Large intestine (tissue), 12 donors: ENCODE measurements around the gene FALEC. TPM values are rescaled to one million over a fixed set of nuclear protein-coding genes. Genes with fewer than 3 reads are reported as not detected.

ENCODE experiments used
- DNase-seq, 2 donors: peaks; one replicate each; pipeline versions ENCODE4 v3.0.0 to v3.0.0-alpha.2; 2013
- H3K27ac ChIP-seq: one replicate; pipeline ENCODE4 v1.5.1; 2013; ENCODE audit warnings: low read length
- H3K27me3 ChIP-seq: 2 replicates; pipeline ENCODE4 v1.6.1; 2013; ENCODE audit warnings: low read length; ENCODE audit not compliant: control insufficient read depth, insufficient read depth
- H3K36me3 ChIP-seq: 2 replicates; pipeline ENCODE4 v1.6.1; 2013; ENCODE audit warnings: low read length; ENCODE audit not compliant: control insufficient read depth, insufficient read depth
- H3K4me1 ChIP-seq: one replicate; pipeline ENCODE4 v1.6.1; 2013; ENCODE audit warnings: low read length; ENCODE audit not compliant: control insufficient read depth, insufficient read depth
- H3K4me3 ChIP-seq: one replicate; pipeline ENCODE4 v1.5.1; 2013; ENCODE audit warnings: low read length
- H3K9me3 ChIP-seq: one replicate; pipeline ENCODE4 v1.6.1; 2013; ENCODE audit warnings: mild to moderate bottlenecking, low read depth, low read length, moderate library complexity; ENCODE audit not compliant: control insufficient read depth
- WGBS: methylation state at CpG from one replicate; pipeline ENCODE4 v1.1.5; 2013; ENCODE audit warnings: low lambda C conversion rate; ENCODE audit not compliant: insufficient coverage; 5-methylcytosine and 5-hydroxymethylcytosine counted together
- long read RNA-seq, 11 donors: transcript quantifications; one replicate each; lab custom pipeline, GENCODE V29; 2026
- polyA plus RNA-seq: library from polyadenylated mRNA; unstranded; fragments of 120-200 nt; gene quantifications from one replicate; pipeline ENCODE4 v1.2.1, GENCODE V29; 2013

Gene FALEC
- 0.31 TPM for polyA plus RNA-seq
- long read RNA-seq, donor 1, result 0 reads
- long read RNA-seq, donor 2, result 0 reads
- long read RNA-seq, donor 3, result 0 reads
- long read RNA-seq, donor 4, result 0 reads
- long read RNA-seq, donor 5, result 0 reads
- long read RNA-seq, donor 6, result 0 reads
- long read RNA-seq, donor 7, result 0 reads
- long read RNA-seq, donor 8, result 0 reads
- long read RNA-seq, donor 9, result 0 reads
- long read RNA-seq, donor 10, result 0 reads
- long read RNA-seq, donor 11, result 0 reads

- H3K4me1 ChIP-seq, result peaks cover 10% of the 10 kb centered on the region
- DNase-seq, result peak; percentile 96
- peaks cover 8% of the 10 kb centered on the region for H3K36me3 ChIP-seq
- WGBS, result no CpG with 5 or more reads among the region's 54 CpGs
- H3K27me3 ChIP-seq, result no peaks in the 10 kb centered on the region
- H3K27ac ChIP-seq, result peak within 1 kb of the TSS; percentile 23
- H3K9me3 ChIP-seq, result no peaks in the 10 kb centered on the region
- peak within 1 kb of the TSS; percentile 72 for H3K4me3 ChIP-seq
These were observed at the start of gene FALEC for GRCh38 chr1:150515328-150516049. Gene FALEC (plus strand): TSS chr1:150515752.

- Histone ChIP-seq H3K4me1 (no peaks in the 10 kb centered on the region), H3K4me3 (no peak overlapping the region), H3K27ac (no peak overlapping the region), H3K27me3 (no peaks in the 10 kb centered on the region), H3K36me3 (peaks cover 51% of the 10 kb centered on the region), H3K9me3 (no peaks in the 10 kb centered on the region)
- no peak for DNase-seq
These were observed 48.6 kb upstream of the FALEC start for GRCh38 chr1:150466964-150467363.

- no peak for DNase-seq
- WGBS, result no CpG with 5 or more reads among the region's 1 CpG
- H3K27me3 ChIP-seq, result no peaks in the 10 kb centered on the region
- H3K36me3 ChIP-seq, result peaks cover 55% of the 10 kb centered on the region
- H3K9me3 ChIP-seq, result no peaks in the 10 kb centered on the region
- no peaks in the 10 kb centered on the region for H3K4me1 ChIP-seq
- H3K27ac ChIP-seq, result no peak overlapping the region
- H3K4me3 ChIP-seq, result no peak overlapping the region
These were observed 46.3 kb upstream of the FALEC start for GRCh38 chr1:150469291-150469690.

GRCh38 chr1:150472601-150473200, 42.9 kb upstream of the FALEC start:
- no peak overlapping the region for H3K27ac ChIP-seq
- H3K4me1 ChIP-seq, result no peaks in the 10 kb centered on the region
- no peaks in the 10 kb centered on the region for H3K9me3 ChIP-seq
- DNase-seq, result no peak
- WGBS, result no CpG with 5 or more reads among the region's 10 CpGs
- no peaks in the 10 kb centered on the region for H3K27me3 ChIP-seq
- no peak overlapping the region for H3K4me3 ChIP-seq
- H3K36me3 ChIP-seq, result peaks cover 32% of the 10 kb centered on the region

GRCh38 chr1:150473659-150474058, 41.9 kb upstream of the FALEC start:
- no CpG with 5 or more reads among the region's 4 CpGs for WGBS
- Histone ChIP-seq H3K36me3 (peaks cover 28% of the 10 kb centered on the region), H3K27ac (no peak overlapping the region), H3K9me3 (no peaks in the 10 kb centered on the region), H3K4me1 (no peaks in the 10 kb centered on the region), H3K4me3 (no peak overlapping the region), H3K27me3 (no peaks in the 10 kb centered on the region)
- DNase-seq, result no peak

GRCh38 chr1:150474869-150475268, 40.7 kb upstream of the FALEC start:
- Histone ChIP-seq H3K4me1 (no peaks in the 10 kb centered on the region), H3K27ac (no peak overlapping the region), H3K27me3 (no peaks in the 10 kb centered on the region), H3K4me3 (no peak overlapping the region), H3K9me3 (no peaks in the 10 kb centered on the region), H3K36me3 (peaks cover 28% of the 10 kb centered on the region)
- WGBS, result 80% methylated on average over 1 of the region's 4 CpGs
- DNase-seq, result no peak

- Histone ChIP-seq H3K4me3 (no peak overlapping the region), H3K4me1 (no peaks in the 10 kb centered on the region), H3K27me3 (no peaks in the 10 kb centered on the region), H3K36me3 (peaks cover 15% of the 10 kb centered on the region), H3K9me3 (no peaks in the 10 kb centered on the region), H3K27ac (no peak overlapping the region)
- DNase-seq, result no peak
- 58% methylated on average over 2 of the region's 3 CpGs for WGBS
These were observed 38.8 kb upstream of the FALEC start for GRCh38 chr1:150476754-150477153.

- no CpG with 5 or more reads among the region's 1 CpG for WGBS
- Histone ChIP-seq H3K36me3 (peaks cover 9% of the 10 kb centered on the region), H3K9me3 (no peaks in the 10 kb centered on the region), H3K27me3 (no peaks in the 10 kb centered on the region), H3K27ac (no peak overlapping the region), H3K4me3 (no peak overlapping the region), H3K4me1 (no peaks in the 10 kb centered on the region)
- peak in 1 of 2 donors; percentile 6 for DNase-seq
These were observed 38.2 kb upstream of the FALEC start for GRCh38 chr1:150477320-150477719.

- Histone ChIP-seq H3K36me3 (peaks cover 5% of the 10 kb centered on the region), H3K4me3 (no peak overlapping the region), H3K27me3 (no peaks in the 10 kb centered on the region), H3K9me3 (no peaks in the 10 kb centered on the region), H3K27ac (no peak overlapping the region), H3K4me1 (no peaks in the 10 kb centered on the region)
- 0% methylated on average over 1 of the region's 4 CpGs for WGBS
- DNase-seq, result peak; percentile 12 to 54
These were observed 37.8 kb upstream of the FALEC start for GRCh38 chr1:150477733-150478132.

- no peak for DNase-seq
- H3K27me3 ChIP-seq, result no peaks in the 10 kb centered on the region
- H3K36me3 ChIP-seq, result no peaks in the 10 kb centered on the region
- 40% methylated on average over 2 of the region's 4 CpGs for WGBS
- H3K4me1 ChIP-seq, result no peaks in the 10 kb centered on the region
- no peaks in the 10 kb centered on the region for H3K9me3 ChIP-seq
- no peak overlapping the region for H3K27ac ChIP-seq
- H3K4me3 ChIP-seq, result no peak overlapping the region
These were observed 36.2 kb upstream of the FALEC start for GRCh38 chr1:150479370-150479769.
